NCI-H146 treated with DMSO at 0.1 percent for 48 hours (cell line): Measurements from ENCODE around the gene C6orf163.

Experiments
- DNase-seq: peaks from one replicate; lab custom pipeline; 2025; ENCODE audit not compliant: unreplicated experiment; lab: John Stamatoyannopoulos, UW

Gene C6orf163

GRCh38 chr6:87408721-87409155 lies 64.1 kb downstream of the C6orf163 start:
- DNase-seq: no peak
